ENCODE results near the gene OPRL1. TPM values are rescaled to one million over a fixed set of nuclear protein-coding genes. Genes with fewer than 3 reads are reported as not detected.

OPRL1 gene
- total RNA-seq, 1 experiment from 2014 or later, result 1.5 TPM

DNA sequence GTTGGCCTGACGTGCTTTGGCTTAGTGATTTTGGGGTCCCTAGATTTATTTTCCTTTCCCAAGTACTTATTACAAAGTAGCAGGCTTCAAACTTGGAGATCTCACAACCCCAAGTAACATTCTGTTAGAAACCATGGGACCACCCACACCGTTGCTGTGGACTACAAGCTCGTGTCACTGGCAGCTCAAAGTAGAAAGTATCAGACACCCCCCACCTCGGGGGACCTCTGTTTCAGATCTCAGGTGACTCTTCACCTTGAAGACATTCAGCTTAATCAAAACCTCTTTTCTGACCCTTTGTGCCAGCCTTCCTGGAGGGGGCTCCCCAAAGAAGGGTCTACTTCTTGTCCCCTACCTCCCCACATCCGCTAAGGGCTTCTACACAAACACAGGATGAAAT is 68.7 kb downstream of the OPRL1 start:
- POLR2A ChIA-PET (ENCODE audit: unreplicated experiment), result no interaction called here
- intact Hi-C loops (cut with micrococcal nuclease; ENCODE audit: unreplicated experiment), result no loop called here
- H3K27ac ChIP-seq, result no peak overlapping the region

DNA sequence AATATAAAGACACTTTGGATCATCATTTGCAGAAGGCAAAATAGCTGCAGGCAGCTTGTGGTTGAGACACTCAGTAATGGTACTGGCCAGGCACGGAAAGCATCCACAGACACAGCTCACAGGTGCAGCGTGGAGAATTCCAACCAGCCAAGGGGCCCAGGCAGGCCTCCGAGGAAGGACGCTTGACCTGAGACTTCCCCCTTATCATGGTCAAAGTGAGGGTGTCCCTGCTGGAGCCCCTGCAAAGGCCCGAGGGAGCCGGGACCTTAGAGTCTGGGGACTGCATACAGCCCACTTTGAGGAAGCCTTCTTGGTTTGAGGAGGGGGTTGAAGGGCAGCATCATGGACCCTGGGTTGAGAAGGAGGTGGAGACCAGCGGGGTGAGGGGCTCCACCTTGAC is 69.3 kb downstream of the OPRL1 start:
- POLR2A ChIA-PET (ENCODE audit: unreplicated experiment), result no interaction called here
- intact Hi-C loops (cut with micrococcal nuclease; ENCODE audit: unreplicated experiment), result no loop called here
- no peak overlapping the region for H3K4me3 ChIP-seq
- peaks cover 37% of the 10 kb centered on the region for H3K27me3 ChIP-seq (ENCODE audit: insufficient read depth, low read depth)
- BruUV-seq (replicated peaks), result no TSS peak
- no peaks in the 10 kb centered on the region for H3K9me2 ChIP-seq (ENCODE audit: insufficient read depth)
- H2AFZ ChIP-seq, result no peak overlapping the region
- no peak overlapping the region for H3K27ac ChIP-seq
- peaks cover 14% of the 10 kb centered on the region; the same call in 1 of the 2 replicates for H3K4me1 ChIP-seq (replicated peaks; ENCODE audit: insufficient read depth)
- no peak for DNase-seq
- peaks cover 14% of the 10 kb centered on the region; the same call in 1 of the 2 replicates for H3F3A ChIP-seq (ENCODE audit: insufficient read depth, low read depth)
- no peak overlapping the region for H3K4me2 ChIP-seq
- no peaks in the 10 kb centered on the region for H4K20me1 ChIP-seq (ENCODE audit: insufficient read depth)
- H3K36me3 ChIP-seq (ENCODE audit: low read depth), result no peaks in the 10 kb centered on the region
- CTCF ChIA-PET, result no interaction called here
- no peak for TF ChIP-seq EZH2 (IDR thresholded peaks at IDR 0.05; ENCODE audit: low read depth)
- TF ChIP-seq, protein P1, sequence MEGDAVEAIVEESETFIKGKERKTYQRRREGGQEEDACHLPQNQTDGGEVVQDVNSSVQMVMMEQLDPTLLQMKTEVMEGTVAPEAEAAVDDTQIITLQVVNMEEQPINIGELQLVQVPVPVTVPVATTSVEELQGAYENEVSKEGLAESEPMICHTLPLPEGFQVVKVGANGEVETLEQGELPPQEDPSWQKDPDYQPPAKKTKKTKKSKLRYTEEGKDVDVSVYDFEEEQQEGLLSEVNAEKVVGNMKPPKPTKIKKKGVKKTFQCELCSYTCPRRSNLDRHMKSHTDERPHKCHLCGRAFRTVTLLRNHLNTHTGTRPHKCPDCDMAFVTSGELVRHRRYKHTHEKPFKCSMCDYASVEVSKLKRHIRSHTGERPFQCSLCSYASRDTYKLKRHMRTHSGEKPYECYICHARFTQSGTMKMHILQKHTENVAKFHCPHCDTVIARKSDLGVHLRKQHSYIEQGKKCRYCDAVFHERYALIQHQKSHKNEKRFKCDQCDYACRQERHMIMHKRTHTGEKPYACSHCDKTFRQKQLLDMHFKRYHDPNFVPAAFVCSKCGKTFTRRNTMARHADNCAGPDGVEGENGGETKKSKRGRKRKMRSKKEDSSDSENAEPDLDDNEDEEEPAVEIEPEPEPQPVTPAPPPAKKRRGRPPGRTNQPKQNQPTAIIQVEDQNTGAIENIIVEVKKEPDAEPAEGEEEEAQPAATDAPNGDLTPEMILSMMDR (conservative IDR thresholded peaks at IDR 0.05), result no peak
- H3K79me2 ChIP-seq (ENCODE audit: low read depth), result no peaks in the 10 kb centered on the region
- peaks cover 14% of the 10 kb centered on the region for H3K9me3 ChIP-seq (ENCODE audit: insufficient read depth, low read depth)

More for the DNA sequence above, 68.7 kb downstream of the OPRL1 start:
- no peak for DNase-seq
- Histone ChIP-seq H3K36me3 (ENCODE audit: low read depth) (no peaks in the 10 kb centered on the region), H4K20me1 (ENCODE audit: insufficient read depth) (no peaks in the 10 kb centered on the region), H3F3A (ENCODE audit: insufficient read depth, low read depth) (peaks cover 17% of the 10 kb centered on the region; the same call in 1 of the 2 replicates), H3K4me2 (no peak overlapping the region), H3K27me3 (ENCODE audit: insufficient read depth, low read depth) (peaks cover 37% of the 10 kb centered on the region), H3K4me1 (replicated peaks; ENCODE audit: insufficient read depth) (peaks cover 14% of the 10 kb centered on the region; the same call in 1 of the 2 replicates), H3K9me2 (ENCODE audit: insufficient read depth) (no peaks in the 10 kb centered on the region), H2AFZ (no peak overlapping the region), H3K79me2 (ENCODE audit: low read depth) (no peaks in the 10 kb centered on the region), H3K4me3 (no peak overlapping the region), H3K9me3 (ENCODE audit: insufficient read depth, low read depth) (peaks cover 20% of the 10 kb centered on the region)
- TF ChIP-seq EZH2 (IDR thresholded peaks at IDR 0.05; ENCODE audit: low read depth), result no peak
- TF ChIP-seq, protein P1 (conservative IDR thresholded peaks at IDR 0.05), result no peak
- BruUV-seq (replicated peaks), result no TSS peak
- CTCF ChIA-PET, result no interaction called here

DNA sequence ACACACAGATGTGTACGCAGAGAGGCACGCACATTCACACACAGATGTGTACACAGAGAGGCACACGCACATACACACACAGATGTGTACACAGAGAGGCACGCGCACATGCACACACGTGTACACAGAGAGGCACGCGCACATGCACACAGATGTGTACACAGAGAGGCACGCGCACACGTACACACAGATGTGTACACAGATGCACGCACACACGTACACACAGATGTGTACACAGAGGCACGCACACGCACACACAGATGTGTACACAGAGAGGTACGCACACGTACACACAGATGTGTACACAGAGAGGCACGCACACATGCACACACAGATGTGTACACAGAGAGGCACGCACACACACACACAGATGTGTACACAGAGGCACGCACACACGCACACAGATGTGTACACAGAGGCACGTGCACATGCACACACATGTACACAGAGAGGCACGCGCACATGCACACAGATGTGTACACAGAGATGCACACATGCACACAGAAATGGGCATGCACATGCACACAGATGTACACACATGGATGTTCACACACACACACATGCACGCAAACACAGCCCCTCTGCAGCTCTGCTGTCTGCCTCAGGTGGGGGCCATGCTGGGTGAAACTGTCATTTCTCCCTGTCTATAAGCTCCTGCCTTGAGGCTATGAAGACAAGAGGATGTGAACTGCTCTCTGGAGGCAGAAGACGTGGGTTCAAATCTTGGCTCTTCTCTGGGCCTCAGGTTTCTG is 70.1 kb downstream of the OPRL1 start:
- peaks cover 37% of the 10 kb centered on the region for H3K27me3 ChIP-seq (ENCODE audit: insufficient read depth, low read depth)
- H3K79me2 ChIP-seq (ENCODE audit: low read depth), result no peaks in the 10 kb centered on the region
- no peak overlapping the region for H3K4me2 ChIP-seq
- TF ChIP-seq, protein P1 (conservative IDR thresholded peaks at IDR 0.05), result no peak
- no peak for TF ChIP-seq EZH2 (IDR thresholded peaks at IDR 0.05; ENCODE audit: low read depth)
- no peaks in the 10 kb centered on the region for H4K20me1 ChIP-seq (ENCODE audit: insufficient read depth)
- intact Hi-C loops (cut with micrococcal nuclease; ENCODE audit: unreplicated experiment), result no loop called here
- H3K27ac ChIP-seq, result no peak overlapping the region
- peaks cover 11% of the 10 kb centered on the region; the same call in 1 of the 2 replicates for H3F3A ChIP-seq (ENCODE audit: insufficient read depth, low read depth)
- BruUV-seq (replicated peaks), result no TSS peak
- peaks cover 7% of the 10 kb centered on the region; the same call in 1 of the 2 replicates for H3K9me3 ChIP-seq (ENCODE audit: insufficient read depth, low read depth)
- DNase-seq, result no peak
- no peak overlapping the region for H3K4me3 ChIP-seq
- H3K9me2 ChIP-seq (ENCODE audit: insufficient read depth), result no peaks in the 10 kb centered on the region
- H3K36me3 ChIP-seq (ENCODE audit: low read depth), result no peaks in the 10 kb centered on the region
- H2AFZ ChIP-seq, result no peak overlapping the region
- CTCF ChIA-PET, result no interaction called here
- POLR2A ChIA-PET (ENCODE audit: unreplicated experiment), result no interaction called here
- H3K4me1 ChIP-seq (replicated peaks; ENCODE audit: insufficient read depth), result peaks cover 14% of the 10 kb centered on the region; the same call in 1 of the 2 replicates

Small RNA genes within 50 kb of the gene (microRNA-seq; reads per million reads assigned to microRNA genes)
- gene MIR6813 (ENCODE audit: borderline number of aligned reads, borderline replicate concordance), result 3.4 reads per million

Other genes starting within 250 kb of the OPRL1 start
- 3.6 and 4.9 TPM in 2 replicates for gene ZBTB46, start 248.8 kb upstream of the OPRL1 start, total RNA-seq (2021)
- gene ABHD16B, start 218.6 kb upstream of the OPRL1 start, total RNA-seq (2021), result not detected in 2 replicates
- 149 and 158 TPM in 2 replicates for gene TPD52L2, start 214.8 kb upstream of the OPRL1 start, total RNA-seq (2021)
- gene DNAJC5, start 185.0 kb upstream of the OPRL1 start, total RNA-seq (2021), result 47.0 and 48.1 TPM in 2 replicates
- gene UCKL1, start 123.7 kb upstream of the OPRL1 start, total RNA-seq (2021), result 51.7 and 55.1 TPM in 2 replicates
- 24.3 and 28.1 TPM in 2 replicates for gene ZNF512B, start 110.2 kb upstream of the OPRL1 start, total RNA-seq (2021)
- gene SAMD10, start 100.4 kb upstream of the OPRL1 start, total RNA-seq (2021), result 14.4 and 18.7 TPM in 2 replicates
- 103 and 111 TPM in 2 replicates for gene PRPF6, start 99.0 kb upstream of the OPRL1 start, total RNA-seq (2021)
- gene C20orf204, start 43.9 kb upstream of the OPRL1 start, total RNA-seq (2021), result 3.8 and 6.4 TPM in 2 replicates
- 0.83 TPM in 1 of 2 replicates, not detected in the other for gene SOX18, start 30.4 kb upstream of the OPRL1 start, total RNA-seq (2021)
- 100 and 156 TPM in 2 replicates for gene TCEA2, start 16.9 kb upstream of the OPRL1 start, total RNA-seq (2021)
- 33.3 and 39.2 TPM in 2 replicates for gene RGS19, start 564 bp upstream of the OPRL1 start, total RNA-seq (2021)
- not detected in 2 replicates for gene LKAAEAR1, start 4.3 kb downstream of the OPRL1 start, total RNA-seq (2021)
- not detected in 2 replicates for gene NPBWR2, start 27.5 kb downstream of the OPRL1 start, total RNA-seq (2021)
- 0.18 TPM in 1 of 2 replicates, not detected in the other for gene MYT1, start 84.4 kb downstream of the OPRL1 start, total RNA-seq (2021)
- 80.1 and 86.5 TPM in 2 replicates for gene PCMTD2, start 175.7 kb downstream of the OPRL1 start, total RNA-seq (2021)

All from PC-9 (cell line).